Panc1 (cell line): Measurements from ENCODE around the gene NDUFA12. TPM values are rescaled to one million over a fixed set of nuclear protein-coding genes. Genes with fewer than 3 reads are reported as not detected.

Experiments used
- ATAC-seq: fragments of 200-7000 bp; cut with Tn5 transposase; 2 replicates; pipeline ENCODE4 v1.9.1; 2020; ENCODE audit warnings: mild to moderate bottlenecking, moderate library complexity
- BruUV-seq: library from RNA; stranded (reverse); fragments of 400-500 nt; replicated peaks from 2 replicates; lab custom pipeline; 2021; lab: Mats Ljungman, UMichigan
- CTCF ChIA-PET: fragments of 300-600 bp; sonication (Branson Sonifier 250); formaldehyde crosslinking; loops from one replicate; lab custom pipeline; 2022; ENCODE audit warnings: antibody characterized with exemption; lab: Charles Lee
- POLR2A ChIA-PET: fragments of 300-600 bp; sonication (Branson Sonifier 250); formaldehyde crosslinking; loops from one replicate; lab custom pipeline; 2022; ENCODE audit warnings: antibody characterized with exemption; lab: Charles Lee
- DNase-seq: peaks from one replicate; pipeline ENCODE4 v3.0.0-alpha.2; 2010; ENCODE audit warnings: low read depth, low spot score
- H3K27ac ChIP-seq: 2 replicates; pipeline ENCODE4 v1.5.1; 2011; ENCODE audit warnings: mild to moderate bottlenecking, low read length, inconsistent platforms
- H3K27me3 ChIP-seq: fragments of 200-500 bp; sonication (Bioruptor generic); 2 replicates; pipeline ENCODE4 v1.6.0; 2014; ENCODE audit warnings: low read length, inconsistent platforms; ENCODE audit not compliant: control insufficient read depth, insufficient read depth
- H3K36me3 ChIP-seq: fragments of 200-500 bp; sonication (Bioruptor generic); 2 replicates; pipeline ENCODE4 v1.5.1; 2014; ENCODE audit warnings: inconsistent platforms, mild to moderate bottlenecking, low read length, moderate library complexity; ENCODE audit not compliant: control insufficient read depth, insufficient read depth
- H3K4me1 ChIP-seq: 2 replicates; pipeline ENCODE4 v1.5.1; 2011; ENCODE audit warnings: inconsistent platforms, mild to moderate bottlenecking, low read length, moderate library complexity; ENCODE audit not compliant: control insufficient read depth, insufficient read depth
- H3K4me3 ChIP-seq, 2 experiments: 2 replicates each; pipeline ENCODE4 v1.5.1; 2011 to 2012; ENCODE audit warnings: low read depth in 2 of 2, low read length in 2 of 2, mild to moderate bottlenecking in 2 of 2, inconsistent platforms in 1 of 2, moderate library complexity in 1 of 2
- H3K9me3 ChIP-seq: fragments of 200-500 bp; sonication (Bioruptor generic); 2 replicates; pipeline ENCODE4 v1.5.1; 2014; ENCODE audit warnings: low read depth, mild to moderate bottlenecking, inconsistent platforms, low read length, moderate library complexity; ENCODE audit not compliant: control insufficient read depth, insufficient read depth
- CTCF ChIP-seq: fragments of 450-650 bp; IDR thresholded peaks from 2 replicates; pipeline ENCODE4 v1.5.1; 2017; ENCODE audit warnings: mild to moderate bottlenecking
- POLR2AphosphoS5 ChIP-seq: IDR thresholded peaks from 2 replicates; pipeline ENCODE4 v1.6.1; 2012; ENCODE audit warnings: mild to moderate bottlenecking, low read depth, low read length, moderate library complexity
- REST ChIP-seq, 2 experiments: IDR thresholded peaks; 2 replicates each; pipeline ENCODE4 v1.6.1; 2011 to 2012; ENCODE audit warnings: low read depth in 2 of 2, control low read depth in 1 of 2, low read length in 1 of 2, mild to moderate bottlenecking in 1 of 2, moderate library complexity in 1 of 2; ENCODE audit not compliant: insufficient read depth in 1 of 2
- SIN3A ChIP-seq: IDR thresholded peaks from 2 replicates; pipeline ENCODE4 v1.6.1; 2012; ENCODE audit warnings: low read depth, mild to moderate bottlenecking, low read length, moderate library complexity, borderline replicate concordance; ENCODE audit not compliant: insufficient read depth
- TCF7L2 ChIP-seq: IDR thresholded peaks from 2 replicates; pipeline ENCODE4 v1.6.1; 2011; ENCODE audit warnings: mild to moderate bottlenecking, low read depth, low read length, inconsistent platforms
- in situ Hi-C: cut with HindIII; loops from 2 replicates; pipeline ENCODE4 v1.10.0; 2016; ENCODE audit warnings: low sequenced_read_pairs, low pct_unique_long_range_greater_than_20kb
- intact Hi-C: fragments of 100-400 bp; cut with micrococcal nuclease; formaldehyde crosslinking; loops from one replicate; pipeline ENCODE4 v1.10.0; 2022; ENCODE audit not compliant: unreplicated experiment
- total RNA-seq: library from RNA; stranded (reverse); gene quantifications from one replicate; pipeline ENCODE4 v1.2.1, GENCODE V29; 2021; ENCODE audit not compliant: unreplicated experiment

The NDUFA12 gene
- total RNA-seq, 1 experiment from 2014 or later, result 108 TPM

GRCh38 chr12:94970560-94970959 is 32.9 kb downstream of the NDUFA12 start:
- TF ChIP-seq POLR2AphosphoS5 (no peak), SIN3A (no peak), TCF7L2 (no peak), CTCF (no peak), REST (IDR thresholded peaks at IDR 0.05; ENCODE audit: insufficient read depth in 1 of 2, low read depth in 2 of 2, low read length in 1 of 2) (no peak)
- Histone ChIP-seq H3K4me1 (no peaks in the 10 kb centered on the region), H3K36me3 (no peaks in the 10 kb centered on the region), H3K9me3 (no peaks in the 10 kb centered on the region), H3K4me3 (no peak overlapping the region), H3K27me3 (no peaks in the 10 kb centered on the region), H3K27ac (no peak overlapping the region)
- ATAC-seq (no peak), DNase-seq (no peak)
- CTCF ChIA-PET, result no interaction called here
- intact Hi-C loops, result no loop called here
- BruUV-seq, result no TSS peak
- POLR2A ChIA-PET, result interaction anchor here (0.6 kb wide), 1 partner anchor 337 kb away, joined by 4 read pairs; no protein-coding TSS in a partner anchor
- in situ Hi-C loops, result no loop called here

- BruUV-seq, result no TSS peak
- intact Hi-C loops, result no loop called here
- TF ChIP-seq TCF7L2, result no peak
- no peak for TF ChIP-seq POLR2AphosphoS5
- TF ChIP-seq SIN3A, result no peak
- TF ChIP-seq REST (IDR thresholded peaks at IDR 0.05; ENCODE audit: insufficient read depth in 1 of 2, low read depth in 2 of 2, low read length in 1 of 2), result no peak
- no peak for TF ChIP-seq CTCF
- H3K36me3 ChIP-seq, result no peaks in the 10 kb centered on the region
- no peak overlapping the region for H3K4me3 ChIP-seq
- POLR2A ChIA-PET, result no interaction called here
- in situ Hi-C loops, result no loop called here
- H3K9me3 ChIP-seq, result no peaks in the 10 kb centered on the region
- no peak overlapping the region for H3K27ac ChIP-seq
- CTCF ChIA-PET, result no interaction called here
- no peak for DNase-seq
- no peaks in the 10 kb centered on the region for H3K4me1 ChIP-seq
- ATAC-seq, result no peak
- no peaks in the 10 kb centered on the region for H3K27me3 ChIP-seq
Observed at GRCh38 chr12:94969424-94969823, 34.1 kb downstream of the NDUFA12 start.
